Ectodermal cell (in vitro differentiated cells): ENCODE data around the gene SEMA6C.

ENCODE experiments used
- H3K27ac ChIP-seq: 2 replicates; pipeline ENCODE4 v1.7.0; 2013; ENCODE audit warnings: mild to moderate bottlenecking, low read depth, low read length; ENCODE audit not compliant: insufficient read depth, poor library complexity, severe bottlenecking
- H3K27me3 ChIP-seq: 2 replicates; pipeline ENCODE4 v1.7.0; 2013; ENCODE audit warnings: mild to moderate bottlenecking, low read length; ENCODE audit not compliant: insufficient read depth, control insufficient read depth, poor library complexity, severe bottlenecking
- H3K36me3 ChIP-seq: one replicate; pipeline ENCODE4 v1.7.0; 2013; ENCODE audit warnings: low read length; ENCODE audit not compliant: control insufficient read depth, insufficient read depth
- H3K4me1 ChIP-seq: one replicate; pipeline ENCODE4 v1.7.0; 2013; ENCODE audit warnings: low read length; ENCODE audit not compliant: control insufficient read depth, insufficient read depth
- H3K4me3 ChIP-seq: 2 replicates; pipeline ENCODE4 v1.7.0; 2013; ENCODE audit warnings: low read depth, low read length, control low read depth; ENCODE audit not compliant: insufficient read depth
- H3K9me3 ChIP-seq: 2 replicates; pipeline ENCODE4 v1.7.0; 2013; ENCODE audit warnings: mild to moderate bottlenecking, low read length, moderate library complexity; ENCODE audit not compliant: control insufficient read depth
- WGBS, 2 experiments: methylation state at CpG; one replicate each; pipeline ENCODE4 v1.1.7; 2013; ENCODE audit warnings: missing lambda C conversion rate in 2 of 2; 5-methylcytosine and 5-hydroxymethylcytosine counted together

SEMA6C gene

DNA sequence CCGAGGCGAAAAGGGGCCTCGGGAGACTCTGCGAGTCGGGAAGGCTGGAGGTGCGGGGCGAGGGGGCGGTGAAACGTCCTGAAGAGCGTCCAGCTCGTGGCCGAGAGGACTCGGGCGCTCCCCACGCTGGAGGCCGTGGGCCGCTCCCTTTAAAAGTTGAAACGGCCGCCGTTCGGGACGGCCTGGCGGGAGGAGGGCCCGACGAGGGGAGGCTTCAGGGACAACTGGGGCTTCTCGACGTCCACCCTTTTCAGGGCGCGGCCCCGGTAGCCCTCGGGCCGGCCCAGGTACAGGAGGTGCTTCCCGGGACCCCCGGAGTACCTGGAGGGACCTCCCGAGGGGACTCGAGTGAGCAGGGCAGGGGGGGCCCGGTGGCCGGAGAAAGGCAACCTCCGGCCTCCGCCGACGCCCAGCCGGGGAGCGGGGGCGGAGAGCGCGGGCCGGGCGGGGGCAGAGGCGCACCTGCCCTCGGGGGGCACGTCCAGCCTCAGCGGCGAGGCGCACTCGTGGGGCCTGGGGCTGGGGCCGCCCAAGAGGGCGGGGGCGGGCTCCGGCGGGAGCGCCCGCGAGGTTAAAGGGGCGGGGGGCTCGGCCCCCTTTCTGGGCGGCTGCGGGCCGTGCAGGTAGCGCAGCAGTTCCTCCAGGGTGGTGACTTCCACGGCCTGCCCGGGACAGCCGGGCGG is 14.0 kb downstream of the SEMA6C start:
- no peaks in the 10 kb centered on the region for H3K9me3 ChIP-seq
- H3K27ac ChIP-seq = no peak overlapping the region
- 72 to 76% methylated on average over 74 of the region's 74 CpGs for WGBS, 2 experiments
- no peak overlapping the region for H3K4me3 ChIP-seq
- H3K36me3 ChIP-seq = peaks cover 5% of the 10 kb centered on the region
- H3K27me3 ChIP-seq = peaks cover 32% of the 10 kb centered on the region
- peaks cover 11% of the 10 kb centered on the region for H3K4me1 ChIP-seq

DNA sequence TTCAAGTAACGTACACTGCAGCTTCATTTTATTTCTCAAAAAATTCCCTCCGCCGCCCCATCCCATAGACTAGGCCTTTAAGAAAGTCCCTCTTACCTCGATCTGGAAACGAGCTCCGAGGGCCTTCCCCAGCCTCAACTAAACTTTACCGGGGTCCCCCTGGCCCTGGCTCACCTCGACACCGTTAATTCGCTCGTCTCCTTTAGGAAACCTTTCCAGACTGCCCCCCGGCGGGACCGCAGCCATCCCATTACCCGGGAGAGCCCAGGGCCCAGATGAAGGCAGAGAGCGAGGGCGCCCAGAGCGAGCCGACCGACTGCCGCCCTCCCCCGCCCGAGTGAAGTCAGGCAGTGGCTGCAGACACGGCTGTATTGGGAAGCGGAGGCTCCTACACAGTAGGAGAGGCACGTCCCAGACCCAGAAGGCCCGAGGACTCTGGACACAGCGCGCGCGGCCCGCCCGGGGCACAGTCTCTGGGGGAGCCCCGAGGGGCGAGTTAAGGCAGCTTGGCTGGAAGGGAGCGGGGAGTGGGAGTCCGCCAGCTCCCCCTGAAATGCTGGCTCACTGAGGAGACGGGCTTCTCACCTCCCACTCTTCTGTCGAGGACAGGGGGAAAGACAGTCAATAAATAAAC is 14.6 kb downstream of the SEMA6C start:
- Histone ChIP-seq H3K4me1 (peaks cover 11% of the 10 kb centered on the region), H3K27ac (no peak overlapping the region), H3K27me3 (peaks cover 32% of the 10 kb centered on the region), H3K9me3 (no peaks in the 10 kb centered on the region), H3K36me3 (peaks cover 5% of the 10 kb centered on the region), H3K4me3 (peak overlapping the region; percentile 33)
- 33 to 35% methylated on average over 39 of the region's 39 CpGs for WGBS, 2 experiments

DNA sequence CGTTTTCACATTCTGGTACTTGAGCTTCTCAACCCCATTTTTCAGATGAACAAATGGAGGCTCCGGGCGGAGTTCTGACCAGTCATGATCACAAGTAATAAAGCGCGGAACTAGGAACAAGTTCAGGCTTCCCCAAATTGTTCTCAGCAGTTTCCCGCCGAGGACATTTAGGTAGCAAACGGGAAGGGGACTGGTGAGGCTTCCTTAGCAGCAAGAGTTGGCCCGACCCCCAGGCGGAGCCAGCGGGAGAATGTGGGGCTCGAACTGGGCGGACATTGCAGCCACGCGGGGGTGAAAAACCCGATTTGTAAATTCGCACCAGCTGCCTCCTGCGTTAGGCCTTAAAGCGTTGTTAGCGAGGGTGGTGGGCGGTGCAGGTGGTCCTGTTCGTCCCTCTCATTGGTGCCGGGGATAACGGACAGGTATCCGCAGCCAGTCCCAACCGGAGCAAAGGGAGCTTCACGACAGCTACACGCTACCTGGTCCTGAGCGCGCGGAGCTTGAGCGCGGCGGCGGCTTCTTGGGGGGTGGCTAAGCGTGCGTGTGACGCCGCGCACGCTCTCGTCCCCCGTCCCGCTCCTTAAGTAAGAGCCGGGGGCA is 15.3 kb downstream of the SEMA6C start:
- Histone ChIP-seq H3K4me1 (peaks cover 11% of the 10 kb centered on the region), H3K27ac (no peak overlapping the region), H3K4me3 (peak overlapping the region; percentile 33), H3K27me3 (peaks cover 32% of the 10 kb centered on the region), H3K36me3 (peaks cover 5% of the 10 kb centered on the region), H3K9me3 (no peaks in the 10 kb centered on the region)
- 15 to 16% methylated on average over 45 of the region's 45 CpGs for WGBS, 2 experiments

DNA sequence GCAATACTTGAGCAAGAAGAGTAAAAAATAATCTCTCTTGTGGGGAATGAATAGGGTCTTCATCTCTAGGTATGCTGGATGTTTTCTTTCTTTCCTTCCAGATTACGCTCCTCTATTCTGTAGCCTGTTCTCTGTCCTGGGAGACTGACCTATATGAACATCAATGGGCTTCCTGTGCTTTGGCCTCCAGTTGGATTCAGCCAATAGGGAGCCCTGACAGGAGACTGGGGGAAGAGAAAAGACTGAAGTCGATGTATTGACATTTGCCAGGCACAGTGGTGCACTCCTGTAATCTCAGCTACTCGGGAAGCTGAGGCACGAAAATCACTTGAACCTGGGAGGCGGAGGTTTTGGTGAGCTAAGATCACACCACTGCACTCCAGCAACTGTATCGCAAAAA is 17.6 kb downstream of the SEMA6C start:
- no peak overlapping the region for H3K27ac ChIP-seq
- H3K36me3 ChIP-seq = no peaks in the 10 kb centered on the region
- H3K4me3 ChIP-seq = no peak overlapping the region
- no peaks in the 10 kb centered on the region for H3K9me3 ChIP-seq
- peaks cover 32% of the 10 kb centered on the region for H3K27me3 ChIP-seq
- H3K4me1 ChIP-seq = peaks cover 11% of the 10 kb centered on the region
- WGBS, 2 experiments = 77 to 82% methylated on average over 6 of the region's 6 CpGs

DNA sequence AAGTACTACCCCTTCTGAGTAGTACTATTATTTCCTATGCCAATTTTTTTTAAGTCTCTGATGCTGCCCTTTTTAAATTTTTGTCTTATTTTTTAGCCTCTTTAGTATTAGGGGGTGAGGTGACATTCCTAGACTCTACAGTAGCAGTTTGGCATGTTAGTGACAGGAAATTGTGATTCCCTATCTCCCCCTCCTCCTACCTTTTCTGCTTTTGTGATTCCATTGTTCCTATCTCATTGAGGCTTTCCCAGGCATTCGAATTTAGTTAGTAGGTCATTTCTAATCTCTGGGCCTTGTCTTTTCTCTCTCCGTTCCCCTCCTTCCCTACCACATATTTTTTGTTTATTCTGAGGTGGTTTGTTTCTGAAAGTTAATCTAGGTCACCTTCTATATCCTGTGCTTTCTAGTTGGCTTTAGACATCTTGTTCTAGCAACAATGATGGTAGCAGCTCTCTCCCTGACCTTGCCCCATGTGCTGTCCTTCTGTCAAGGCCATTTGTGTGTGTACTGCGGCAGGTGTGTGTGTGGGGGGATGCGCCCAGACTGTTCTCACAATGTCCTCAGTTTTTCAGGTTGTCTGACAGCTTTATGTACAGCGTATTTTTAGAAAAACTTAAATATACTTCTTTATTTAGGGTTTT is 21.5 kb downstream of the SEMA6C start:
- no peaks in the 10 kb centered on the region for H3K36me3 ChIP-seq
- no peaks in the 10 kb centered on the region for H3K9me3 ChIP-seq
- WGBS, 2 experiments = 69 to 77% methylated on average over 3 to 5 of the region's 5 CpGs
- no peak overlapping the region for H3K27ac ChIP-seq
- no peaks in the 10 kb centered on the region for H3K4me1 ChIP-seq
- H3K4me3 ChIP-seq = no peak overlapping the region
- no peaks in the 10 kb centered on the region for H3K27me3 ChIP-seq

DNA sequence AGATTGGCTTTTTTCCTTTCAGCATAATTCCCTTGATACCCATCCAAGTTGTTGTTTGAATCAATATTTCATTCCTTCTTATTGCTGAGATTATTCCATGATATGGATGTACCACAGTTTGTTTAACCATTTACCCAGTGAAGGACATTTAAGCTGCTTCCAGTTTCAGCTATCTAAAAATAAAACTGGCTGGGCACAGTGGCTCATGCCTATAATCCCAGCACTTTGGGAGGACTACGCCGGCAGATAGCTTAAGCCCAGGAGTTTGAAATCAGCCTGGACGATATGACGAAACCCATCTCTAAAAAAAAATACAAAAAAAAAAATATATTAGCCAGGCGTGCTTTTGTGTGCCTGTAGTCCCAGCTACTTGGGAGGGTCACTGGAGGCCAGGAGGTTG is 32.6 kb downstream of the SEMA6C start:
- Histone ChIP-seq H3K27ac (no peak overlapping the region), H3K36me3 (no peaks in the 10 kb centered on the region), H3K27me3 (no peaks in the 10 kb centered on the region), H3K4me1 (no peaks in the 10 kb centered on the region), H3K4me3 (no peak overlapping the region), H3K9me3 (no peaks in the 10 kb centered on the region)
- 89 to 92% methylated on average over 5 of the region's 5 CpGs for WGBS, 2 experiments

DNA sequence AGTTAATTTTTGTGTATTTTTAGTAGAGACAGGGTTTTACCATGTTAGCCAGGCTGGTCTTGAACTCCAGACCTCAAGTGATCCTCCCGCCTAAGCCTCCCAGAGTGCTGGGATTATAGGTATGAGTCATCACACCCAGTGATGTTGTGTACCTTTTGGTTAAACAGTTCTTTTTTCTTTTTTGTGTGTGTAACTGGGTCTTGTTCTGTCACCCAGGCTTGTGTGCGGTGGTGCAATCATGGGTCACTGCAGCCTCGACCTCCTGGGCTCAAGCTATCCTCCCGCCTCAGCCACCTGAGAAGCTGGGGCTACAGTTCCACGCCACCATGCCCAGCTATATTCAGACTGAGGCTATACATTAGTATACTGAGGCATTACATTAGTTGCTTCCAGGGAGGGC is 38.1 kb downstream of the SEMA6C start:
- 93 to 98% methylated on average over 5 of the region's 5 CpGs for WGBS, 2 experiments
- no peak overlapping the region for H3K4me3 ChIP-seq
- no peak overlapping the region for H3K27ac ChIP-seq
- H3K9me3 ChIP-seq = no peaks in the 10 kb centered on the region
- no peaks in the 10 kb centered on the region for H3K27me3 ChIP-seq
- H3K36me3 ChIP-seq = no peaks in the 10 kb centered on the region
- H3K4me1 ChIP-seq = no peaks in the 10 kb centered on the region

DNA sequence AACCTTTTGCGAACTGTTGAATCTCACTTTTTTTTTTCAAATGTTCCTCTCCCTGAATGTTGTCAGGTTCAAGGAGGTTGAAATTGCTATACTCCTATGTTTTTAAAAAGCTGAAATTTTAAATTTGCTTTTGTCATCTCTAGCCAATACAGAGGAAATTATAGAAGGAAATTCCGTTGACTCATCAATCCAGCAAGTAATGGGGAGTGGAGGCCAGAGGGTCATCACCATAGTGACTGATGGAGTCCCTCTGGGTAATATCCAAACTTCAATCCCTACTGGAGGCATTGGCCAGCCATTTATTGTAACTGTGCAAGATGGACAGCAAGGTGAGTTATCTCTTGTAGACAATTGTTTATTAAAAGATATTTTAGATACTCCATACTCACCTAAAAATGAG is 39.5 kb downstream of the SEMA6C start:
- 87 to 88% methylated on average over 2 of the region's 2 CpGs for WGBS, 2 experiments
- H3K4me1 ChIP-seq = no peaks in the 10 kb centered on the region
- no peaks in the 10 kb centered on the region for H3K9me3 ChIP-seq
- no peaks in the 10 kb centered on the region for H3K36me3 ChIP-seq
- no peak overlapping the region for H3K4me3 ChIP-seq
- no peaks in the 10 kb centered on the region for H3K27me3 ChIP-seq
- H3K27ac ChIP-seq = no peak overlapping the region

DNA sequence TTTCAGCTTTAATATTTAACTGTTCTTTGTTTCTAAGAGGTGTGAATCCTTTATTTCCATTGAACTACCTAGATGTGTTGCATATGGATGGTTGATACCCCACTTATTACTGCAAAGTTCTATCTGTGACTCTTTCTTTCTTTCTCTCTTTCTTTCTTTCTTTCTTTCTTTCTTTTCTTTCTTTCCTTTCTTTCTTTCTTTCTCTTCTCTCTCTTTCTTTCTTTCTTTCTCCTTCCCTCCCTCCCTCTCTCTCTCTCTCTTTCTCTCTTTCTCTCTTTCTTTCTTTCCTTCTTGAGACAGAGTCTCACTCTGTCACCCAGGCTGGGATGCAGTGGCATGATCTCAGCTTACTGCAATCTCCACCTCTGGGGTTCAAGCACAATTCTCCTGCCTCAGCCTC is 41.8 kb downstream of the SEMA6C start:
- H3K36me3 ChIP-seq = no peaks in the 10 kb centered on the region
- no peaks in the 10 kb centered on the region for H3K4me1 ChIP-seq
- H3K27me3 ChIP-seq = no peaks in the 10 kb centered on the region
- no peaks in the 10 kb centered on the region for H3K9me3 ChIP-seq
- H3K4me3 ChIP-seq = no peak overlapping the region
- no peak overlapping the region for H3K27ac ChIP-seq

DNA sequence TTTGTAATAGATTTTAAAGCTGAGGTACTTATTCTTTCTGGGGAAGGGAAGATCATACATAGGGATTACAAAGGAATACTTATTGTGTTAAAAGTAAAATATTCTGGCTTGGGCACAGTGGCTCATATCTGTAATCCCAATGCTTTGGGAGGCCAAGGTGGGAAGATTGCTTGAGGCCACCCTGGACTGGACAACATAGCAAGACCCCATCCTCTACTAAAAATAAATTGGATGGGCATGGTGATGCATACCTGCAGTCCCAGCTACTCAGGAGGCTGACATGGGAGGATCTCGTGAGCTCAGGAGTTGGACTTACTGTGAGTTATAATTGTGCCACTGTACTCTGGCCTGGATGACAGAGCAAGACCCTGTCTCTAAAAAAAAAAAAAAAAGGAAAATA is 48.3 kb downstream of the SEMA6C start:
- no peaks in the 10 kb centered on the region for H3K9me3 ChIP-seq
- WGBS, 2 experiments = 88 to 95% methylated on average over 1 of the region's 1 CpG
- no peaks in the 10 kb centered on the region for H3K4me1 ChIP-seq
- no peak overlapping the region for H3K27ac ChIP-seq
- H3K4me3 ChIP-seq = no peak overlapping the region
- H3K36me3 ChIP-seq = no peaks in the 10 kb centered on the region
- H3K27me3 ChIP-seq = no peaks in the 10 kb centered on the region
